ENCODE measurements around the gene AGRP.

DNA sequence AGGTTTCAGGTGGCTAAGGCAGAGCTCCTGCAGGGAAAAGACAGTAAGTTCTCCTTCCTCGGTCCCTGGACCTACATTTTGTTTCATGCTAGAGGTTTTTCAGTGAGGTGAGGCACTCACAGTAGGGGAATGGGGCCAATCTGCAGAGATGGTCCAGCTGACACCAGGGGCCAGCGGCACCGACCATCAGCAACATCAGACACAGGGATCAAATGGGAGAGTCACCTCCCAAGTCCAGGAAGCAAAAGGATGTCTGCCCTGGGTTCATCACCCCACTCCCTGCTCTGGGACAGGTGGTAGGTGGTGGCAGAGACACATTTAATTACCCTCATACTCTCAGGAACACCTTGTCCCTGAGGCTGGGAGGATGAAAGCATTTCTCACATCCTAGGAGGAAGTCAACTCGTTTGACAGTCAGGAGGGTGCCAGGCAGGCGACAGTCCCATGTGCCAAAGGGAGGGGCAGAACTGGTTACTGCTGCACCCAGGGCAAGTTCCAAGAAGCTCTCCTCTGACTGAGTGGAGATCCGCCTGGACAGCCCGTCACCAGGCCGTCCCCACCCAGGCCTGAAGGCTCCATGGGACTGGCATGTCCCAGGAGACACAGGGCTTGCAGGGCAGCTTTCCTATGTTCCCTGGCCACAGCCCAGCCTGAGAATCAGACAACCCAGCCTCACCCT lies 21.6 kb downstream of the AGRP start:
- TF ChIP-seq, protein P1, sequence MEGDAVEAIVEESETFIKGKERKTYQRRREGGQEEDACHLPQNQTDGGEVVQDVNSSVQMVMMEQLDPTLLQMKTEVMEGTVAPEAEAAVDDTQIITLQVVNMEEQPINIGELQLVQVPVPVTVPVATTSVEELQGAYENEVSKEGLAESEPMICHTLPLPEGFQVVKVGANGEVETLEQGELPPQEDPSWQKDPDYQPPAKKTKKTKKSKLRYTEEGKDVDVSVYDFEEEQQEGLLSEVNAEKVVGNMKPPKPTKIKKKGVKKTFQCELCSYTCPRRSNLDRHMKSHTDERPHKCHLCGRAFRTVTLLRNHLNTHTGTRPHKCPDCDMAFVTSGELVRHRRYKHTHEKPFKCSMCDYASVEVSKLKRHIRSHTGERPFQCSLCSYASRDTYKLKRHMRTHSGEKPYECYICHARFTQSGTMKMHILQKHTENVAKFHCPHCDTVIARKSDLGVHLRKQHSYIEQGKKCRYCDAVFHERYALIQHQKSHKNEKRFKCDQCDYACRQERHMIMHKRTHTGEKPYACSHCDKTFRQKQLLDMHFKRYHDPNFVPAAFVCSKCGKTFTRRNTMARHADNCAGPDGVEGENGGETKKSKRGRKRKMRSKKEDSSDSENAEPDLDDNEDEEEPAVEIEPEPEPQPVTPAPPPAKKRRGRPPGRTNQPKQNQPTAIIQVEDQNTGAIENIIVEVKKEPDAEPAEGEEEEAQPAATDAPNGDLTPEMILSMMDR (IDR thresholded peaks at IDR 0.05), result no peak
- TF ChIP-seq POLR2A (IDR thresholded peaks at IDR 0.05), result no peak
